ENCODE results near the gene CD164. TPM values are rescaled to one million over a fixed set of nuclear protein-coding genes. Genes with fewer than 3 reads are reported as not detected.
"Not testable (repeated sequence)": the region's sequence is repeated elsewhere in the genome, so short reads cannot be mapped to it uniquely, and the experiment has no call there.

The CD164 gene
- total RNA-seq, 1 experiment from 2014 or later, result 337 TPM

DNA sequence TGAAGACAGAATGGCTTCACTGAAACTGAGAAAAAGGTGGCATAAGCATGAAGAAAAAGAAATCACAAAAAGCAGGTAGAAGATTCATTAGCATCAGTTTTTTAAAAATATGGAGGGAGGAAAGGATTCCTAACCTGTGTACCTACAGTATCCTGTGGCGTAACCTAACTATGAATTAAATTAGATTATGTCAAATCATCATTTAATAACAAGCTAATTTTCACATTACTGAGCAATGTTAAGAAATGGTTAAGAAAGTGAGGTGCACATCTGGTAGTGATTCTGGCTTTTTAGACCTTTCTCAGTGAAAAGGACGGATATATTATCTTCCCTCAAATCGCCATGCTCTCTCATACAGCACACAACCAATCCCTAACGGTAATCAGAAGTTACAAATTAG, 12.5 kb downstream of the CD164 start:
- no peak overlapping the region for H3K27ac ChIP-seq (ENCODE audit: low read length)
- peaks cover 63% of the 10 kb centered on the region for H3K36me3 ChIP-seq (ENCODE audit: control insufficient read depth, insufficient read depth, low read length)
- ATAC-seq (no peak), DNase-seq (ENCODE audit: low read depth, low spot score) (no peak)
- no peaks in the 10 kb centered on the region for H3K4me1 ChIP-seq (ENCODE audit: control insufficient read depth, insufficient read depth, low read length)
- H3K9me3 ChIP-seq (ENCODE audit: control insufficient read depth, insufficient read depth, low read depth, low read length), result no peaks in the 10 kb centered on the region
- no TSS peak for BruUV-seq (replicated peaks)
- ChIA-PET POLR2A (no interaction called here), CTCF (no interaction called here)
- TF ChIP-seq POLR2AphosphoS5 (IDR thresholded peaks at IDR 0.05; ENCODE audit: low read depth, low read length), result no peak
- TF ChIP-seq, protein P1, sequence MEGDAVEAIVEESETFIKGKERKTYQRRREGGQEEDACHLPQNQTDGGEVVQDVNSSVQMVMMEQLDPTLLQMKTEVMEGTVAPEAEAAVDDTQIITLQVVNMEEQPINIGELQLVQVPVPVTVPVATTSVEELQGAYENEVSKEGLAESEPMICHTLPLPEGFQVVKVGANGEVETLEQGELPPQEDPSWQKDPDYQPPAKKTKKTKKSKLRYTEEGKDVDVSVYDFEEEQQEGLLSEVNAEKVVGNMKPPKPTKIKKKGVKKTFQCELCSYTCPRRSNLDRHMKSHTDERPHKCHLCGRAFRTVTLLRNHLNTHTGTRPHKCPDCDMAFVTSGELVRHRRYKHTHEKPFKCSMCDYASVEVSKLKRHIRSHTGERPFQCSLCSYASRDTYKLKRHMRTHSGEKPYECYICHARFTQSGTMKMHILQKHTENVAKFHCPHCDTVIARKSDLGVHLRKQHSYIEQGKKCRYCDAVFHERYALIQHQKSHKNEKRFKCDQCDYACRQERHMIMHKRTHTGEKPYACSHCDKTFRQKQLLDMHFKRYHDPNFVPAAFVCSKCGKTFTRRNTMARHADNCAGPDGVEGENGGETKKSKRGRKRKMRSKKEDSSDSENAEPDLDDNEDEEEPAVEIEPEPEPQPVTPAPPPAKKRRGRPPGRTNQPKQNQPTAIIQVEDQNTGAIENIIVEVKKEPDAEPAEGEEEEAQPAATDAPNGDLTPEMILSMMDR (IDR thresholded peaks at IDR 0.05), result no peak
- TF ChIP-seq TCF7L2 (IDR thresholded peaks at IDR 0.05; ENCODE audit: low read depth, low read length), result no peak
- no peak for TF ChIP-seq SIN3A (IDR thresholded peaks at IDR 0.05; ENCODE audit: borderline replicate concordance, insufficient read depth, low read depth, low read length)
- TF ChIP-seq, protein P2, sequence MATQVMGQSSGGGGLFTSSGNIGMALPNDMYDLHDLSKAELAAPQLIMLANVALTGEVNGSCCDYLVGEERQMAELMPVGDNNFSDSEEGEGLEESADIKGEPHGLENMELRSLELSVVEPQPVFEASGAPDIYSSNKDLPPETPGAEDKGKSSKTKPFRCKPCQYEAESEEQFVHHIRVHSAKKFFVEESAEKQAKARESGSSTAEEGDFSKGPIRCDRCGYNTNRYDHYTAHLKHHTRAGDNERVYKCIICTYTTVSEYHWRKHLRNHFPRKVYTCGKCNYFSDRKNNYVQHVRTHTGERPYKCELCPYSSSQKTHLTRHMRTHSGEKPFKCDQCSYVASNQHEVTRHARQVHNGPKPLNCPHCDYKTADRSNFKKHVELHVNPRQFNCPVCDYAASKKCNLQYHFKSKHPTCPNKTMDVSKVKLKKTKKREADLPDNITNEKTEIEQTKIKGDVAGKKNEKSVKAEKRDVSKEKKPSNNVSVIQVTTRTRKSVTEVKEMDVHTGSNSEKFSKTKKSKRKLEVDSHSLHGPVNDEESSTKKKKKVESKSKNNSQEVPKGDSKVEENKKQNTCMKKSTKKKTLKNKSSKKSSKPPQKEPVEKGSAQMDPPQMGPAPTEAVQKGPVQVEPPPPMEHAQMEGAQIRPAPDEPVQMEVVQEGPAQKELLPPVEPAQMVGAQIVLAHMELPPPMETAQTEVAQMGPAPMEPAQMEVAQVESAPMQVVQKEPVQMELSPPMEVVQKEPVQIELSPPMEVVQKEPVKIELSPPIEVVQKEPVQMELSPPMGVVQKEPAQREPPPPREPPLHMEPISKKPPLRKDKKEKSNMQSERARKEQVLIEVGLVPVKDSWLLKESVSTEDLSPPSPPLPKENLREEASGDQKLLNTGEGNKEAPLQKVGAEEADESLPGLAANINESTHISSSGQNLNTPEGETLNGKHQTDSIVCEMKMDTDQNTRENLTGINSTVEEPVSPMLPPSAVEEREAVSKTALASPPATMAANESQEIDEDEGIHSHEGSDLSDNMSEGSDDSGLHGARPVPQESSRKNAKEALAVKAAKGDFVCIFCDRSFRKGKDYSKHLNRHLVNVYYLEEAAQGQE (IDR thresholded peaks at IDR 0.05; ENCODE audit: insufficient read depth in 1 of 2, low read depth in 2 of 2, low read length in 1 of 2), result no peak
- intact Hi-C loops (cut with micrococcal nuclease; ENCODE audit: unreplicated experiment), result no loop called here
- no peaks in the 10 kb centered on the region for H3K27me3 ChIP-seq (ENCODE audit: control insufficient read depth, insufficient read depth, low read length)
- no peak overlapping the region for H3K4me3 ChIP-seq (ENCODE audit: low read depth in 2 of 2, low read length in 2 of 2)
- in situ Hi-C loops (cut with HindIII; ENCODE audit: low pct_unique_long_range_greater_than_20kb, low sequenced_read_pairs), result no loop called here

DNA sequence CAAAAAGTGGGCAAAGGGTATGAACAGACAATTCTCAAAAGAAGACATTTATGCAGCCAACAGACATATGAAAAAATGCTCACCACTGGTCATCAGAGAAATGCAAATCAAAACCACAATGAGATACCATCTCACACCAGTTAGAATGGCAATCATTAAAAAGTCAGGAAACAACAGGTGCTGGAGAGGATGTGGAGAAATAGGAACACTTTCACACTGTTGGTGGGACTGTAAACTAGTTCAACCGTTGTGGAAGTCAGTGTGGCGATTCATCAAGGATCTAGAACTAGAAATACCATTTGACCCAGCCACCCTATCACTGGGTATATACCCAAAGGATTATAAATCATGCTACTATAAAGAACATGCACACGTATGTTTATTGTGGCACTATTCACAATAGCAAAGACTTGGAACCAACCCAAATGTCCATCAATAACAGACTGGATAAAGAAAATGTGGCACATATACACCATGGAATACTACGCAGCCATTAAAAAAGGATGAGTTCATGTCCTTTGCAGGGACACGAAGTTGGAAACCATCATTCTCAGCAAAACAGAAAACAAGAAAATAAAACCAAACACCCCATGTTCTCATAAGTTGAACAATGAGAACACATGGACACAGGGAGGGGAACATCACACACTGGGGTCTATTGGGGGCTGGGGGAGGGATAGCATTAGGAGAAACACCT, 17.7 kb downstream of the CD164 start:
- ATAC-seq; BruUV-seq (replicated peaks); in situ Hi-C loops (cut with HindIII; ENCODE audit: low pct_unique_long_range_greater_than_20kb, low sequenced_read_pairs): not testable (repeated sequence)

DNA sequence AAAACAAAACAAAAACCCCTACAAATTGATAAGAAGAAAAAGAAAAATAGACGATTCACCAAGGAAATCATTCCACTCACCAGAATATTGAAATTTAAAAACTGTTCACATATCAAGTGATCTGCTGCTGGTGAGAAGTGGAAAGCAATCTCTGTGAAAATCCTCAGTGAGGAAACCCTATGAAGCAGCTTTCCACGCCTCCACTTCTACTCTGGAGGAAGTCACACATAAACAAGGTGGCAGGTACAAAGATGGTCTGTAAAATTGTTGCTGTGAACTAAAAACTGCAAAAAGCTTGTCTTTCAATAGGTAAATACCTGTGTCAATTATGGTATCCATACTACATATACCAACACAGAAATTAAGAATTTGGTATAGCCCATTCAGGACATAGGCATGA, 18.5 kb downstream of the CD164 start:
- ATAC-seq (no peak), DNase-seq (ENCODE audit: low read depth, low spot score) (no peak)
- H3K9me3 ChIP-seq (ENCODE audit: control insufficient read depth, insufficient read depth, low read depth, low read length), result no peaks in the 10 kb centered on the region
- no peaks in the 10 kb centered on the region for H3K27me3 ChIP-seq (ENCODE audit: control insufficient read depth, insufficient read depth, low read length)
- ChIA-PET CTCF (no interaction called here), POLR2A (interaction anchor here (0.6 kb wide), 1 partner anchor 9 kb away, joined by 3 read pairs; no protein-coding TSS in a partner anchor)
- no peak overlapping the region for H3K27ac ChIP-seq (ENCODE audit: low read length)
- no peaks in the 10 kb centered on the region for H3K4me1 ChIP-seq (ENCODE audit: control insufficient read depth, insufficient read depth, low read length)
- H3K36me3 ChIP-seq (ENCODE audit: control insufficient read depth, insufficient read depth, low read length), result peaks cover 32% of the 10 kb centered on the region
- no TSS peak for BruUV-seq (replicated peaks)
- H3K4me3 ChIP-seq (ENCODE audit: low read depth in 2 of 2, low read length in 2 of 2), result no peak overlapping the region
- TF ChIP-seq SIN3A (IDR thresholded peaks at IDR 0.05; ENCODE audit: borderline replicate concordance, insufficient read depth, low read depth, low read length) (no peak), POLR2AphosphoS5 (IDR thresholded peaks at IDR 0.05; ENCODE audit: low read depth, low read length) (no peak), TCF7L2 (IDR thresholded peaks at IDR 0.05; ENCODE audit: low read depth, low read length) (no peak)
- TF ChIP-seq, protein P2 (IDR thresholded peaks at IDR 0.05; ENCODE audit: insufficient read depth in 1 of 2, low read depth in 2 of 2, low read length in 1 of 2), result no peak
- TF ChIP-seq, protein P1 (IDR thresholded peaks at IDR 0.05), result no peak
- in situ Hi-C loops (cut with HindIII; ENCODE audit: low pct_unique_long_range_greater_than_20kb, low sequenced_read_pairs), result no loop called here
- intact Hi-C loops (cut with micrococcal nuclease; ENCODE audit: unreplicated experiment), result no loop called here

More for the DNA sequence above, 17.7 kb downstream of the CD164 start:
- H3K9me3 ChIP-seq (ENCODE audit: control insufficient read depth, insufficient read depth, low read depth, low read length); DNase-seq (ENCODE audit: low read depth, low spot score); H3K4me3 ChIP-seq (ENCODE audit: low read depth in 2 of 2, low read length in 2 of 2); H3K27ac ChIP-seq (ENCODE audit: low read length); intact Hi-C loops (cut with micrococcal nuclease; ENCODE audit: unreplicated experiment); H3K27me3 ChIP-seq (ENCODE audit: control insufficient read depth, insufficient read depth, low read length); POLR2A ChIA-PET; H3K4me1 ChIP-seq (ENCODE audit: control insufficient read depth, insufficient read depth, low read length); CTCF ChIA-PET: not testable (repeated sequence)
- H3K36me3 ChIP-seq (ENCODE audit: control insufficient read depth, insufficient read depth, low read length), result peaks cover 39% of the 10 kb centered on the region
